ENCODE measurements around the gene KIF27.
"Not testable (repeated sequence)": the region's sequence is repeated elsewhere in the genome, so short reads cannot be mapped to it uniquely, and the experiment has no call there.

KIF27 gene

GRCh38 chr9:83927591-83927990 is 6.4 kb upstream of the KIF27 start:
- DNase-seq, result no peak

- no peak for DNase-seq
Observed at GRCh38 chr9:83920469-83920926, 734 bp downstream of the KIF27 start.

GRCh38 chr9:83919111-83919510 is 2.1 kb downstream of the KIF27 start:
- no peak for DNase-seq

GRCh38 chr9:83912194-83912593 is 9.0 kb downstream of the KIF27 start:
- DNase-seq, result not testable (repeated sequence)

- no peak for DNase-seq
Observed at GRCh38 chr9:83906144-83906543, 15.1 kb downstream of the KIF27 start.

GRCh38 chr9:83900615-83901014 is 20.6 kb downstream of the KIF27 start:
- DNase-seq, result not testable (repeated sequence)

- DNase-seq, result not testable (repeated sequence)
Observed at GRCh38 chr9:83894301-83894700, 26.9 kb downstream of the KIF27 start.

- DNase-seq, result not testable (repeated sequence)
Observed at GRCh38 chr9:83886498-83886897, 34.7 kb downstream of the KIF27 start.

- not testable (repeated sequence) for DNase-seq
Observed at GRCh38 chr9:83885559-83886240, 35.5 kb downstream of the KIF27 start.

DNA sequence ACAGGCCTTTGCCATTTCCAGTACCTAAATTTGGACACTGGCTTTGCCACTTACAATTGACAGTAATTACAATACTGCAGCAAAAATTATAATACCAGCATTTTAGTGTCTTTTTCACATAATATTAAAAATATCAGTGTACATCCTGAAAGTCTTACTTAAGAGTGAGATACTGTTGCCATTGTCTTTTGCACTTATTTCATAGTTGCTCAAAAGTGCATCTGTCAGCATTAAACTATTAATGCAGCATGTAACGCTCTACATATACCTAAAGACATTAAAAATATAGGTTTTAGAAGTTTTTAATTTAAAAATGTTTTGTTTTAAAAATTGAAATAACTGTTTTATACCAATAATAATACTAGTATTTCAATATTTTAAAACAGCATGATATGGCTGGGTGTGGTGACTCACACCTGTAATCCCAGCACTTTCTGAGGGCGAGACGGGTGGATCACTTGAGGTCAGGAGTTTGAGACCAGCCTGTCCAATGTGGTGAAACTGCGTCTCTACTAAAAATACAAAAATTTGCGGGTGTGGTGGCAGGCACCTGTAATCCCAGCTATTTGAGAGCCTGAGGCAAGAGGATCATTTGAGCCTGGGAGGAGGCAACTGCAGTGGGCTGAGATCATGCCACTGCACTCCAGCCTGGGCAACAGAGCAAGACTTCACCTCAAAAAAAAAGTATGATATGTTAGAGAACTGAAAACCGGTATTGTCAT is 39.4 kb downstream of the KIF27 start:
- DNase-seq, result not testable (repeated sequence)

- DNase-seq, result not testable (repeated sequence)
Observed at GRCh38 chr9:83875559-83875958, 45.7 kb downstream of the KIF27 start.

DNA sequence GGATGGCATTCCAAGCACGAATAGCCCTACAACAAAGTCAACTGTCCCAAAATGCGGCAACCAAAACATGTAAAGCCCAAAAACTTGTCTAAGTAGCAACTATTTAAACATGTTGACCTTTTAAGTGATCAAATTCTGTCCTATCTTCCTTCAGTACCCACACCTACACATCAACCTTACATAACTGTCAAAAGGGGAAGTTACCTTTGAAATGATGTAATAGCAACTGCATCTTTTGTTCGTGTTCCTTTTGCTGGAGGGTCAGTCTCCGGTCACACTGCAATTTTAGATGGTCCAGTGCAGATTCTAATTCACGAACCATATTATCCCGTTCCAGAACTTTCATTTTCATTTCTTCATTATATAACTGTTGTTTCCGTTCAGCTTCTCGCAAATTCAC is 71.3 kb downstream of the KIF27 start:
- DNase-seq, result not testable (repeated sequence)

- DNase-seq, result not testable (repeated sequence)
Observed at GRCh38 chr9:83837070-83837643, 84.1 kb downstream of the KIF27 start.

DNA sequence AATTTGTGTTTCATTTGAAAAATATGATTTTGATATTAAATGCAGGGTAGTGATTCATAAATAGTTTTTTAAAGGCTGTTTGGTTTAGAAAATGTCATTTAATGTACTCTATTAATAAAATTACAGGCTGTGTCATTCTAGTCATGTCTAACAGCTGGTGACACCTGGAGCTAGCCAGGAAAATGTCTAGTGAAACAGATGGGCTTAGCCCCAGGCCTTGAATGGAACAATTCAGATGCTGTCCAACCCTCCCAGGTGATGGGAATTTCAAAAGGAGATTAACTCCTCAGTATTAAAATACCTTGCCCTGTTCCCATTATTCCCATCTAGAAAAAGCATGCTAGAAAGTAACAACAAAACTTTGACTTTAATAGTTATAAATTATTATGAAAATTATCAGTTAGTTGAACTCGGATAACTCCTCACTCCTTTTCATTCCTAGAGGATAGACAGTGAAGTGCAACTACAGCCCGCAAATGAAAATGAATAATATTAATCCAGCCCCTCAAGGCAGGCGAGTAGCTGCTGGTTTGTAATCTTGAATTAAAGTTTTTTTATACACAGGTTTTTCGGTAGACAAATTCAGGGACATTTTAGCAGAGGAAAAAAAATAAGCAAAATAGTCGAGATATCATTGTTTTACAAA is 90.7 kb downstream of the KIF27 start:
- DNase-seq, result not testable (repeated sequence)

GRCh38 chr9:83824986-83825623 is 96.1 kb downstream of the KIF27 start:
- not testable (repeated sequence) for DNase-seq

GRCh38 chr9:83817356-83818278 is 103.6 kb downstream of the KIF27 start, which contains the start of gene GKAP1:
Gene GKAP1 (minus strand): TSS chr9:83817769. CDS start chr9:83806517, 11,252 bp downstream.
- peak; percentile 73 for DNase-seq

DNA sequence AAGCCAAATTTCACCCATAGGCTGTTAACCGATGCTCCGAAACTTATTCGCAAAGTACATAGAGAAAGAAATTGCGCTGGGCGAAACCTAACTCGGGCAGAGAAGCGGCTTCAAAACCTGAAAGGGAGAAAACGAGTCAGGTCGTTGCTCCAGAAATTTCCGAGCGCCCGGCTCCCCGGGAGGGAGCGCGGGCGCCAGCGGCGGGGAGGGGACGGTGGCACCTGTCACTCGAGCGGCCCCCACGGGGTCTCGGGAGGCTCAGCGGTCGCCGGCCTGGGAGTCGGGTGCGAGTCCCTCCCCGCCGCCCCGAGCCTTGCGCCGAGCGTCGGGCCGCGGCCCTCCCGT is 104.2 kb downstream of the KIF27 start:
- DNase-seq, result not testable (repeated sequence)

DNA sequence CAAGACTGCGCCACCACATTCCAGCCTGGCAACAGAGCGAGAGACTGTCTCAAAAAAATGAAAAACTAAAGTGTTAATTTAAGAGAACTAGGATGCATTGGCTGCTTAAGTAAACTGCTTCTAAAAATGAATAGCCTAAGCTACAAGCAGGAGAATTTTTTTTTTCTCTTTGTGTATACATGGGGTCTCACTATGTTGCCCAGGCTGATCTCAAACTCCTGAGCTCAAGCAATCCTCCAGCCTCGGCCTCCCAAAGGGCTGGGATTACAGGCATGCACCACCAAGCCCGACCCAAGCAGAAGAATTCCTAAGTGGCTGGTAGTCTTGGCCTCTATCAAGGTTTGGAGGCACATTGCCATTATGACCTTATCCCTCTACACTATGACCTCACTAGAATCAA is 106.1 kb downstream of the KIF27 start:
- DNase-seq, result not testable (repeated sequence)

GRCh38 chr9:83809213-83809612 is 112.0 kb downstream of the KIF27 start:
- DNase-seq, result not testable (repeated sequence)

DNA sequence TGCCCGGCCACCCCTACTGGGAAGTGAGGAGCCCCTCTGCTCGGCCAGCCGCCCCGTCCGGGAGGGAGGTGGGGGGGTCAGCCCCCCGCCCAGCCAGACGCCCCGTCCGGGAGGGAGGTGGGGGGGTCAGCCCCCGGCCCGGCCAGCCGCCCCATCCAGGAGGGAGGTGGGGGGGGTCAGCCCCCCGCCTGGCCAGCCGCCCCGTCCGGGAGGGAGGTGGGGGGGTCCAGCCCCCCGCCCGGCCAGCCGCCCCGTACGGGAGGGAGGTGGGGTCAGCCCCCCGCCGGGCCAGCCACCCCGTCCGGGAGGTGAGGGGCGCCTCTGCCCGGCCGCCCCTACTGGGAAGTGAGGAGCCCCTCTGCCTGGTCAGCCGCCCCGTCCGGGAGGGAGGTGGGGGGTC is 116.8 kb downstream of the KIF27 start:
- DNase-seq, result not testable (repeated sequence)

- DNase-seq, result not testable (repeated sequence)
Observed at GRCh38 chr9:83803941-83804340, 117.3 kb downstream of the KIF27 start.
